Mucosa of gallbladder (tissue), 1 donor: ENCODE data around the gene PPP1R12C. TPM values are rescaled to one million over a fixed set of nuclear protein-coding genes. Genes with fewer than 3 reads are reported as not detected.
"Not testable (repeated sequence)": the region's sequence is repeated elsewhere in the genome, so short reads cannot be mapped to it uniquely, and the experiment has no call there.

ENCODE experiments used
- DNase-seq: peaks from one replicate; pipeline ENCODE4 v3.0.0-alpha.2; 2020; ENCODE audit warnings: low spot score
- total RNA-seq: library from RNA; stranded (reverse); gene quantifications from one replicate; pipeline ENCODE4 v1.2.1, GENCODE V29; 2021
- donor health status: DM: no; HTN: no; CAD: no.

The PPP1R12C gene
- 189 TPM for total RNA-seq

DNA sequence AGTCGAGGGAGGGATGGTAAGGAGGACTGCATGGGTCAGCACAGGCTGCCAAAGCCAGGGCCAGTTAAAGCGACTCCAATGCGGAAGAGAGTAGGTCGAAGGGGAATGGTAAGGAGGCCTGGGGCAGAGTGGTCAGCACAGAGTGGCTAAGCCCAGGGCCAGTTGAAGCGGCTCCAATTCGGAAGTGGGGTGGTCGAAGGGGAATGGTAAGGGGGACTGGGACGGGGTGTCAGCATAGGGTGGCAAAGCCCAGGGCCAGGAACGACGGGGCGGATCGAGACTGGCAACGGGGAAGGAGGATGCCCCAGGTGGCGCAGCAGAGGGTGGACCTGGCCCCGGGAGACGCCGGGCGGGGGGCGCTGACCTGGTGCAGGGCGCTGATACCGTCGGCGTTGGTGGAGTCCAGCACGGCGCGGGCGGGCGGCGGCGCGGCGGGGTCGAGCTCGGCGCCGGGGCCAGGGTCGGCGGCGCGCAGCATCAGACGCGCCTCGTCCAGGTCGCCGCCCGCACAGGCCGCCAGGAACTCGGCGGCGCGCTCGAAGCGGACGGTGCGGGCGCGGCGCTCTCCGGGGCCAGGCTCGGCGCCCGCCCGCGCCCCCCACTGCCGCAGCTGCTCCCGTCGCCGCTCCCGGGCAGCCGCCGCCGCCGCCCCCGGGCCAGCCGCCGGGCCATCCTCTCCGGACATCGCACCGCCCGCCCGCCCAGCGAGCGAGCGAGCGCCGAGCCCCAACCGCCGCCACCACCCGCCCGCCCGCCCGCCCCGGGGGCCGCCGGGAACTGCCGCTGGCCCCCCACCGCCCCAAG, at the start of gene PPP1R12C:
Gene PPP1R12C (minus strand): TSS at position 779 of the 804 bp plus-strand sequence. CDS start 94 bp downstream, at position 685.
- no peak for DNase-seq

- peak; percentile 95 for DNase-seq
Measured at GRCh38 chr19:55166530-55167268, 49.3 kb upstream of the PPP1R12C start, which contains the start of gene DNAAF3. DNAAF3 (minus strand) TSS chr19:55166613; CDS start chr19:55166413, 200 bp downstream.

DNA sequence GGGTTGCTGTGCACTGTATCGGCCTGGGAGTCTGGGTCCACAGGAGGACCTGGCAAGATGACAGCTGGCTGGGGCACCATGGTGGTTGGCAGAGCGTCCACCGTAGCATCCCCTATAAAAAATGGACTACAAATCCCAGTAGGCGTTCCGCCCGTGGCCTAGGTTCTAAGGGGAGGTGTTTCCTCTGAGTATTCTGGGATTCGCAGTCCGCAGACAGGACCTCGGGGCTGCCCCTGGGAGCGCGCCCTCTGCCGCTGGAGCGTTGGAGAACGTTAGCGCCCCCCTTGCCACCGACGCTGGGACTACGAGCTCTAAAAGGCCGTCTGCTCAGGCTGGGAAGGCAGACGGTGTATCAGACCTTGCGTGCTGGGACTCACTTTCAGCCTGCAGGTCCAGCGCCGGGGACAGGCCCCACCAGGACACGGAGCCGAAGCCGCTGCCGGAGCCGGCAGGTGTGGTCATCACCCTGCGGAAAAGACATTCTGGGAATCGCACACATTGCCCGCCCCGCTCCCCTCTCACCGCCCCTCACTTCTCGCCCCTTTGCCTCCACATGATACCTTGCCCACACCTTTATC, 48.6 kb upstream of the PPP1R12C start:
- peak; percentile 43 for DNase-seq

GRCh38 chr19:55161571-55162322, 44.3 kb upstream of the PPP1R12C start:
- DNase-seq = no peak

- DNase-seq = no peak
Measured at GRCh38 chr19:55160986-55161365, 43.5 kb upstream of the PPP1R12C start.

DNA sequence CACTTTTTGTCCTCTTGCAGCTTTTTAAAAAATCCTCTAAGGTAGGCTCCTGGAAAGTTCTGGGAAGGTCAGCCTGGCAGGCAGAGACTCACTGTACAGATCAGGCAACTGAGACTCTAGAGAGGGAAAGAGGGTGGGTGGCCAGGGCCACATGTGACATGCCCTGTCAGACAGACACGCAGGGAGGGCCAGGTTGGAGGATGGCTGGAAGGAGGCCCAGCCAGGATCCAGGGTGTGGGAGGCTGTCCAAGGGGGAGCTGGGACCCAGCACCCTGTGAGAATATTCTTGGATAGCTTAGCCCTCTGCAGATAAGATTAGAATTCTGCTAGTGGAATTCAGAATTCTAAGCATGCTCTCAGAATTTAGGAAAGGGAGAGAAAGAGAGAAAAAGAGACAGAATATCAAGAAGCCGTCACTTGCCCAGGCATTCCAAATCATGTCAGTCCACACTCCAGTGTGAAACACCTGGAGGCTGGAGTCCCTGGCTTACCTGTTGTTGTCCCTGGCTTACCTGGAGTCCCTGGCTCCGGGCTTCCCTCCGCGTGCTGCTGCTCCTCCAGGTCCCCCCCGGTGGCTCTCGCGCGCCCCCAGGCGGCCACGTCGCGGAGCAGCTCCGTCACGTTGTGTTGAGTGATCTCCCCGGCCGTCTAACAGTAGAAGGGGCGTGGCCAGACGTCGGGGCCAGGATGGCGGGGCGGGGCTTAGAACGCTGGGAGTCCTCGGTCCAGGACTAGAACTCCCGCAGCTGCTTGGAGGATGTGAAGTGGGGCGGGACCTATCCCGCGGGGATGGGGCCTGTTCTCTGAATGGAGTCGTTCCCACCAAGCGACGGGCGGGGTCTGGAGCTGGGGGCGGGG, 42.9 kb upstream of the PPP1R12C start:
- peak; percentile 80 for DNase-seq

- no peak for DNase-seq
Measured at GRCh38 chr19:55158848-55159749, 41.7 kb upstream of the PPP1R12C start.

DNA sequence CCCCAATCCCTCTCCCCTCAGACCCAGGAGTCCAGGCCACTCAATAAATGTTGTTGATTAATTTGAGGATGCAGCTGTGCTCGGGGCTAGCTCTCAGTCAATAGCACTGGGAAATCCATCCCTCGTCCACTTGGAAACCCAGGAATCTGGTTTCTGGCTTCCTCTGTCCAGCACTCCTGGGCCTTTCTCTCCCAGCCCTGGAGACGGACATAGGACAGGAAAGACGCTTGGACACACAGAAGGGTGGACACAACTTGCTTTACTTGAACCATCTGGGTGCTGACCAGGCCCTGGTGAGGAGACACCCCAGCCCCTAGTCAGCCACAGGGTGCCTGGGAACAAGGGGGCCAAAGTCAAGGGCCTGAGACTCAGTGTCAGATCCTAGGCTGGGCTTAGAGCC, 41.0 kb upstream of the PPP1R12C start:
- DNase-seq = no peak

DNA sequence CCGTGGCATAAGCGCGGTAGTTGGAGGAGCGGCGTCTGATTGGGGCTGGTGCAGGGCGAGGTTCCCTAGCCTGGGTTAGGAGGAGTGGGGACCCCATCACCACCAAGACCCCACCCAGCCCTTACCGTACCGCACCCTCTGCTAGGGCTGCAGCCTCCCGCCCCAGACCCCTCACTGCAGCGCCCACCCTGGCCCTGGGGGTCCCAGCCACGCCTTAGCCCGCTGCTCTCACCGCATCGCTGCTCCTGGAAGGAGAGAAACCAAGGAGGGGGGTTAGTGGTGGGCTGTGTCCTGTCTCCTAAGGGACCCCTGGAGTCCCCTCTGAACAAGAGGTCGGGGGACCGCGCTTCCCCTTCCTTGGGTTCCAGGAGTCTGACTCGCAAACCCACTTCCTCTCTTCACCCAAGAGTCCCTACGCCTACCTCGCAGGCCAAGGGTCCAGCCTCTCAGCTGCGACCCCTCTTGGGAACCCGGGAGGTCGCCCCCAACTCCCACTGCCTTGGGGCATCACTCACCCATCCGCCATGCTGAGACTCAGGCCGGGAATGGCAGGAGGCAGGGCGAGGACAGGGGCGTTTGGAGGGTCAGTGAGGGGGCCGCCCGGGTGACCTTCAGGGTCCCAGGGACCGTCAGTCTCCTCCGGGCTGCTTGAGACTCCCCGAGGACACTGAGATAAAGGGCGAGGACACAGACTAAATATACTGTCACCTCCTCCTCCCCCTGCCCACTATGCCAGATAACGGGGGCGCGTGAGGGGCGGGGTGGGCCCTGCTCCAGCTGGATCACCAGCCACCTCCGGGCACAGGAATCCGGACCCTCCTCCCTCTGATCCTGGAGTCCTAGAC, 39.8 kb upstream of the PPP1R12C start, which contains the start of gene TNNI3:
Gene TNNI3 (minus strand): TSS at position 669 of the 845 bp plus-strand sequence. CDS start 143 bp downstream, at position 526.
- DNase-seq = no peak

- peak; percentile 75 for DNase-seq
Measured at GRCh38 chr19:55156202-55157063, 39.0 kb upstream of the PPP1R12C start.

- not testable (repeated sequence) for DNase-seq
Measured at GRCh38 chr19:55155784-55156183, 38.3 kb upstream of the PPP1R12C start.

DNA sequence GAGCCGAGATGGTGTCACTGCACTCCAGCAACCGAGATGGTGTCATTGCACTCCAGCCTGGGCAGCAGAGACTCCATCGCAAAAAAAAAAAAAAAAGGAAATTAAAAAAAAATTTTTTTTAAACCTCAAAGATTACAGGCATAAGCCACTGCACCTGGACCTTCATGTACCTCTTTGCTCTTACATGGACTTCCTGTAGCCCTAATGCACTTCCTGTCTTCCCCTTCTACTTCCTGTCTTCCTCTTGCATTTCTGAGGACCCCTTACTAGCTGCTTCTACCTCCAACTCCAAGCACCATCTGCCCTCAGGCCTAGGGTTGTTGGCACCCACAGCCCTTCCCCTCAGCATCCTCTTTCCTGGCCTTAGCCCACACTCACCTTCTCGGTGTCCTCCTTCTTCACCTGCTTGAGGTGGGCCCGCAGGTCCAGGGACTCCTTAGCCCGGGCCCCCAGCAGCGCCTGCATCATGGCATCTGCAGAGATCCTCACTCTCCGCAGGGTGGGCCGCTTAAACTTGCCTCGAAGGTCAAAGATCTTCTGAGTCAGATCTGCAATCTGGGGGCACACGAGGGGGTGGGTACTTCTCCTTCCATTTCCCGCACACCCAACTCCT, 36.3 kb upstream of the PPP1R12C start:
- no peak for DNase-seq

DNA sequence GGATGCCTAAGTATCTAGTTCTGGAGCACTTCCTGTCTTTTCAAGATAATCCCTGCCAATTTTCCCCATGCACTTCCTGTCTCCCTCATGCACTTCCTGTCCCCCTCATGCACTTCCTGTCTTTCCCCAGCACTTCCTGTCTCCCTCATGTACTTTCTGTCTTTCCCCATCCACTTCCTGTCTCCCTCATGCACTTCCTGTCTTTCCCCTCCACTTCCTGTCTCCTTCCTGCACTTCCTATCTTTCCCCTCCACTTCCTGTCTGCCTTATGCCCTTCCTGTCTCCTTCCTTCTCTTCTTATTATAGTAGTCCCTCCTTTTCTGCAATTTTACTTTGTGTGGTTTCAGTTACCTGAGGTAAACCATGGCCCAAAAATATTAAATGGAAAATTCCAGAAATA, 34.6 kb upstream of the PPP1R12C start:
- DNase-seq = no peak

DNA sequence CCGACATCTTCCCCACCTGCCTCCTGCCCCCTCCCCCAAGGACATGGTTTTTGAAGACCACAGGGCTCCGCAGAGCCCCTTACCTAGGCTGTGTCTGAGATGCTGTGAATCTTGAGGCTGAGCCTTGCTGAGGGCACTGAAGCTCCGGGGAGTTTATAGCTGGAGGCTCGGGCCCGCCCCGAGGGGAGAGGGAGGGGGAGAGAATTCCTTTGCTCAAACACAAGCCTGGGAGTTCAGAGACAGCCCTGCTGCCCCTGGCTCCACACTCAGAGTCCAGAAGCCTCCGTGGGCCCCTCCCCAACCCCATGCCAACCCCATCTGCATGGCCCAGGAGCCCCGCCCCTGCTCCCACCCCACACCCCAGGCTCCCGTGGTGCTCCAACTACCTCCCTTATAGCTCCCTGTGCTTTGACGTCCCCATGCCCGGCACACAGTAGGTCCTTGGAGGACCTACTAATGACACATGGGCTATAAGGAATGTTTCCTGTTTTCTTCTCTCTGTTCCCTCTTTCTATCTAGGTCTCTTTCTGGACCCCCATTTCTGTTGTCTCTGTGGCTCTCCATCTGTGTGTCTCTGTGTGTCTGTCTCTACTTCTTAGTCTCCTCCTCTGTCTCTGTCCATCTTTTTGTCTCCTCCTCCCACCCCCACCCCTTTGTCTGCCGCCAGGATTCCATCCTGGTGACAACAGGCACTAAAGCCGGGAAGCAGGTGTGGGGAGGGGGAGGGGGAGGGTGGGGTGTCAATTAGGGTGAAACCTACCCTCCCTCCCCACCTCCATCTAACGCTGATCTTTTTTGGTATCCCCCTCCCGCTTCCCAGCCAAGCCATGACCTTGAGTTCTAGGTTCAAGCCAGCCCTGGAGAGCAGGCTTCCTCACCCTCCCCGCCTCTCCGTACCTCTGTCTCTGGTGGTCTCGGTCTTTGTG, 31.9 kb upstream of the PPP1R12C start, which contains the start of gene TNNT1:
Gene TNNT1 (minus strand): TSS at position 129 of the 926 bp plus-strand sequence. CDS start 2,049 bp downstream, outside the sequence.
- DNase-seq = no peak

- no peak for DNase-seq
Measured at GRCh38 chr19:55147545-55148251, 30.3 kb upstream of the PPP1R12C start.
